D341Med (cell line): ENCODE measurements around the gene CREG2.
A peak's percentile ranks its signal among the peaks of the same experiment; 100 is the strongest.
"Not testable (repeated sequence)": the region's sequence is repeated elsewhere in the genome, so short reads cannot be mapped to it uniquely, and the experiment has no call there.

Source experiments
- DNase-seq: peaks from one replicate; pipeline ENCODE4 v3.0.0; 2012; ENCODE audit warnings: low spot score

The CREG2 gene

GRCh38 chr2:101342625-101343008 is 44.7 kb downstream of the CREG2 start:
- no peak for DNase-seq

GRCh38 chr2:101341901-101342624 is 45.2 kb downstream of the CREG2 start:
- DNase-seq: peak; percentile 83

- no peak for DNase-seq
Observed at GRCh38 chr2:101341421-101341820, 45.9 kb downstream of the CREG2 start.

GRCh38 chr2:101340141-101340551 is 47.2 kb downstream of the CREG2 start:
- DNase-seq: no peak

GRCh38 chr2:101339266-101339880 is 47.9 kb downstream of the CREG2 start:
- no peak for DNase-seq

GRCh38 chr2:101337877-101338276 is 49.4 kb downstream of the CREG2 start:
- DNase-seq: no peak

- DNase-seq: no peak
Observed at GRCh38 chr2:101332885-101333766, 54.2 kb downstream of the CREG2 start.

- DNase-seq: no peak
Observed at GRCh38 chr2:101331202-101331601, 56.1 kb downstream of the CREG2 start.

- no peak for DNase-seq
Observed at GRCh38 chr2:101330253-101330933, 56.9 kb downstream of the CREG2 start.

- DNase-seq: no peak
Observed at GRCh38 chr2:101329026-101329425, 58.3 kb downstream of the CREG2 start.

GRCh38 chr2:101328474-101329007 is 58.8 kb downstream of the CREG2 start:
- no peak for DNase-seq

- DNase-seq: no peak
Observed at GRCh38 chr2:101327863-101328394, 59.4 kb downstream of the CREG2 start.

- DNase-seq: no peak
Observed at GRCh38 chr2:101325425-101325824, 61.9 kb downstream of the CREG2 start.

- DNase-seq: not testable (repeated sequence)
Observed at GRCh38 chr2:101316568-101316967, 70.7 kb downstream of the CREG2 start.

- no peak for DNase-seq
Observed at GRCh38 chr2:101311696-101312017, 75.6 kb downstream of the CREG2 start.

GRCh38 chr2:101310834-101311695 is 76.2 kb downstream of the CREG2 start:
- DNase-seq: no peak

GRCh38 chr2:101310090-101310833 is 77.0 kb downstream of the CREG2 start:
- DNase-seq: no peak

- peak; percentile 100 for DNase-seq
Observed at GRCh38 chr2:101308432-101309210, 78.7 kb downstream of the CREG2 start, which contains the start of gene RNF149. TSS of gene RNF149 (minus strand) at chr2:101308701. CDS start at chr2:101308588, 113 bp downstream.

- DNase-seq: peak; percentile 66
Observed at GRCh38 chr2:101307950-101308431, 79.3 kb downstream of the CREG2 start.
